Neural cell (in vitro differentiated cells): ENCODE measurements around the gene MSI1.

Experiments
- EP300 ChIP-seq: fragments of 450-650 bp; conservative IDR thresholded peaks from 2 replicates; pipeline ENCODE4 v1.6.1; 2014; ENCODE audit warnings: antibody characterized with exemption, mild to moderate bottlenecking, moderate library complexity; ENCODE audit not compliant: poor library complexity, severe bottlenecking
- EZH2 ChIP-seq: fragments of 200-600, 300-800 bp; shearing (Covaris generic), sonication (generic); IDR thresholded peaks from 2 replicates; pipeline ENCODE4 v1.6.1; 2014; ENCODE audit warnings: antibody characterized with exemption, low read length, borderline replicate concordance, mild to moderate bottlenecking; ENCODE audit not compliant: insufficient read depth, poor library complexity, severe bottlenecking
- POLR2AphosphoS5 ChIP-seq: IDR thresholded peaks from 2 replicates; pipeline ENCODE4 v1.6.1; 2012
- RAD21 ChIP-seq: fragments of 450-650 bp; conservative IDR thresholded peaks from 2 replicates; pipeline ENCODE4 v1.6.1; 2014; ENCODE audit warnings: antibody characterized with exemption, mild to moderate bottlenecking, moderate library complexity
- REST ChIP-seq: IDR thresholded peaks from 2 replicates; pipeline ENCODE4 v1.6.1; 2012; ENCODE audit warnings: borderline replicate concordance
- SMC3 ChIP-seq: fragments of 450-650 bp; conservative IDR thresholded peaks from 2 replicates; pipeline ENCODE4 v1.6.1; 2014; ENCODE audit warnings: antibody characterized with exemption, mild to moderate bottlenecking, moderate library complexity; ENCODE audit not compliant: poor library complexity
- TAF1 ChIP-seq: IDR thresholded peaks from 2 replicates; pipeline ENCODE4 v1.6.1; 2012; ENCODE audit warnings: low read depth
- TF ChIP-seq, protein P1 (sequence below): fragments of 450-650 bp; IDR thresholded peaks from 2 replicates; pipeline ENCODE4 v1.5.1; 2014; ENCODE audit warnings: antibody characterized with exemption, mild to moderate bottlenecking, moderate library complexity; ENCODE audit not compliant: poor library complexity, severe bottlenecking

- TF ChIP-seq, protein P1, sequence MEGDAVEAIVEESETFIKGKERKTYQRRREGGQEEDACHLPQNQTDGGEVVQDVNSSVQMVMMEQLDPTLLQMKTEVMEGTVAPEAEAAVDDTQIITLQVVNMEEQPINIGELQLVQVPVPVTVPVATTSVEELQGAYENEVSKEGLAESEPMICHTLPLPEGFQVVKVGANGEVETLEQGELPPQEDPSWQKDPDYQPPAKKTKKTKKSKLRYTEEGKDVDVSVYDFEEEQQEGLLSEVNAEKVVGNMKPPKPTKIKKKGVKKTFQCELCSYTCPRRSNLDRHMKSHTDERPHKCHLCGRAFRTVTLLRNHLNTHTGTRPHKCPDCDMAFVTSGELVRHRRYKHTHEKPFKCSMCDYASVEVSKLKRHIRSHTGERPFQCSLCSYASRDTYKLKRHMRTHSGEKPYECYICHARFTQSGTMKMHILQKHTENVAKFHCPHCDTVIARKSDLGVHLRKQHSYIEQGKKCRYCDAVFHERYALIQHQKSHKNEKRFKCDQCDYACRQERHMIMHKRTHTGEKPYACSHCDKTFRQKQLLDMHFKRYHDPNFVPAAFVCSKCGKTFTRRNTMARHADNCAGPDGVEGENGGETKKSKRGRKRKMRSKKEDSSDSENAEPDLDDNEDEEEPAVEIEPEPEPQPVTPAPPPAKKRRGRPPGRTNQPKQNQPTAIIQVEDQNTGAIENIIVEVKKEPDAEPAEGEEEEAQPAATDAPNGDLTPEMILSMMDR: no peak
- no peak for TF ChIP-seq POLR2AphosphoS5
- TF ChIP-seq REST: no peak
- no peak for TF ChIP-seq EP300
- no peak for TF ChIP-seq EZH2
- TF ChIP-seq RAD21: no peak
- no peak for TF ChIP-seq TAF1
- no peak for TF ChIP-seq SMC3
These were observed 18.2 kb downstream of the MSI1 start for GRCh38 chr12:120350576-120351350.
